ENCODE measurements around the gene KLRC3. TPM values are rescaled to one million over a fixed set of nuclear protein-coding genes. Genes with fewer than 3 reads are reported as not detected.

KLRC3 gene
- total and polyA plus RNA-seq, 10 of the 15 experiments (the other 5 are each of a cell fraction or from before 2014, with no cell fraction given) = 0.09 to 0.22 (median 0.09) TPM; not detected in 7

DNA sequence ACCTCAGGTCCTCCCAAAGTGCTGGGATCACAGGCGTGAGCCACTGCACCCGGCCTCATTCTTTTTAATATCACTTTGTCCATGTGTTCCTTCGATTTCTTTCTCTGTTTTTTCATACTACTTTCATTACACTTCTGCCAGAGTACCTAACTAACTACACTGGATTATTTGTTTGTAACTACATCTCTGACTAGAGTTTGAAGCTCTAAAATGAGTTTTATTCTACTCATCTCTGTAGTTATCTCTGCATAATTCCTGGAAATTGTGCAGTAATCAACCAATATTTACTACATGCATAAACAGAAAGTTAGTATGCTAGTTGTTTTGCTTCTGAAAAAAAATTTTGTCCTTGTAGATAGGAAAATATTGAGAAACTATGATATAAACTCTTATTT, 45.8 kb downstream of the KLRC3 start:
- ChIA-PET POLR2A (interaction anchor here (1.2 kb wide), 1 partner anchor 10 kb away, joined by 6 read pairs; no protein-coding TSS in a partner anchor), CTCF (interaction anchor here (0.9 to 1.4 kb wide), 3 partner anchors 10 to 17 kb away, joined by 3 to 5 read pairs (median 4); no protein-coding TSS in a partner anchor), SMC1A (ENCODE audit: uncharacterized antibody, unreplicated experiment) (interaction anchor here (1.0 to 2.1 kb wide), 7 partner anchors 10 to 44 kb away, joined by 3 to 6 read pairs (median 5); no protein-coding TSS in a partner anchor), RAD21 (ENCODE audit: unreplicated experiment) (no interaction called here)
- intact Hi-C loops (cut with micrococcal nuclease; ENCODE audit: unreplicated experiment) = no loop called here
- BruUV-seq (replicated peaks) = no TSS peak
- FAIRE-seq = no peak
- no peak overlapping the region for H2AFZ ChIP-seq (ENCODE audit: control insufficient read depth, low read depth, low read length)
- no peak overlapping the region for H3K27ac ChIP-seq (ENCODE audit: control insufficient read depth, insufficient read depth)
- no peak overlapping the region for H3K4me2 ChIP-seq (ENCODE audit: control insufficient read depth, insufficient read depth)
- H3K4me1 ChIP-seq (ENCODE audit: control insufficient read depth, insufficient read depth, low read length) = no peaks in the 10 kb centered on the region
- H3K27me3 ChIP-seq (replicated peaks in 1 of 2; ENCODE audit: control insufficient read depth in 2 of 2, insufficient read depth in 2 of 2, low read length in 1 of 2) = no peaks in the 10 kb centered on the region
- no peaks in the 10 kb centered on the region for H3K36me3 ChIP-seq (ENCODE audit: control insufficient read depth in 2 of 2, insufficient read depth in 2 of 2, low read length in 1 of 2)
- no peak overlapping the region for H3K9ac ChIP-seq (ENCODE audit: control insufficient read depth, insufficient read depth, low read length)
- DNase-seq (ENCODE audit: low read depth, low spot score) = no peak
- H4K20me1 ChIP-seq (ENCODE audit: control insufficient read depth, insufficient read depth) = no peaks in the 10 kb centered on the region
- no peak overlapping the region for H3K4me3 ChIP-seq
- no peaks in the 10 kb centered on the region for H3K79me2 ChIP-seq (ENCODE audit: control insufficient read depth, insufficient read depth, low read length)
- no peak for ATAC-seq
- peaks cover 4% of the 10 kb centered on the region; the same call in 1 of the 3 replicates for H3K9me3 ChIP-seq (replicated peaks; ENCODE audit: control insufficient read depth, insufficient read depth, low read length)
- in situ Hi-C loops (cut with MboI) = no loop called here
- WGBS (ENCODE audit: insufficient coverage, insufficient replicate concordance, low lambda C conversion rate, missing lambda C conversion rate) = 57% methylated on average over 3 of the region's 3 CpGs
- TF ChIP-seq SKIL (IDR thresholded peaks at IDR 0.05; ENCODE audit: low read depth, poor library complexity, severe bottlenecking) (no peak), ATF2 (IDR thresholded peaks at IDR 0.05; ENCODE audit: low read length) (no peak), ATF7 (IDR thresholded peaks at IDR 0.05; ENCODE audit: low read depth) (no peak), SIN3A (IDR thresholded peaks at IDR 0.05; ENCODE audit: low read depth, low read length) (no peak), CREB1 (IDR thresholded peaks at IDR 0.05; ENCODE audit: low read depth) (no peak), BHLHE40 (IDR thresholded peaks at IDR 0.05; ENCODE audit: borderline replicate concordance in 1 of 2, low read depth in 2 of 2, low read length in 1 of 2) (no peak), BCLAF1 (IDR thresholded peaks at IDR 0.05) (no peak), CTCF (IDR thresholded peaks at IDR 0.05 in 2 of 3, conservative IDR thresholded peaks at IDR 0.05 in 1 of 3; ENCODE audit: control insufficient read depth in 2 of 3, extremely low read depth in 1 of 3, insufficient read depth in 1 of 3, low read depth in 3 of 3, low read length in 3 of 3) (no peak), MYC (IDR thresholded peaks at IDR 0.05; ENCODE audit: insufficient read depth, insufficient read length, insufficient replicate concordance, low read length, severe bottlenecking) (no peak), BMI1 (IDR thresholded peaks at IDR 0.05; ENCODE audit: borderline replicate concordance) (no peak), ELK1 (IDR thresholded peaks at IDR 0.05; ENCODE audit: low read depth, low read length) (no peak)
- TF ChIP-seq, protein P1, sequence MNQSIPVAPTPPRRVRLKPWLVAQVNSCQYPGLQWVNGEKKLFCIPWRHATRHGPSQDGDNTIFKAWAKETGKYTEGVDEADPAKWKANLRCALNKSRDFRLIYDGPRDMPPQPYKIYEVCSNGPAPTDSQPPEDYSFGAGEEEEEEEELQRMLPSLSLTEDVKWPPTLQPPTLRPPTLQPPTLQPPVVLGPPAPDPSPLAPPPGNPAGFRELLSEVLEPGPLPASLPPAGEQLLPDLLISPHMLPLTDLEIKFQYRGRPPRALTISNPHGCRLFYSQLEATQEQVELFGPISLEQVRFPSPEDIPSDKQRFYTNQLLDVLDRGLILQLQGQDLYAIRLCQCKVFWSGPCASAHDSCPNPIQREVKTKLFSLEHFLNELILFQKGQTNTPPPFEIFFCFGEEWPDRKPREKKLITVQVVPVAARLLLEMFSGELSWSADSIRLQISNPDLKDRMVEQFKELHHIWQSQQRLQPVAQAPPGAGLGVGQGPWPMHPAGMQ (IDR thresholded peaks at IDR 0.05; ENCODE audit: borderline replicate concordance) = no peak
